ENCODE results near the gene SORL1. TPM values are rescaled to one million over a fixed set of nuclear protein-coding genes. Genes with fewer than 3 reads are reported as not detected.

Gene SORL1
- polyA plus RNA-seq, 1 donor from 2014 or later, result 6.5 TPM

DNA sequence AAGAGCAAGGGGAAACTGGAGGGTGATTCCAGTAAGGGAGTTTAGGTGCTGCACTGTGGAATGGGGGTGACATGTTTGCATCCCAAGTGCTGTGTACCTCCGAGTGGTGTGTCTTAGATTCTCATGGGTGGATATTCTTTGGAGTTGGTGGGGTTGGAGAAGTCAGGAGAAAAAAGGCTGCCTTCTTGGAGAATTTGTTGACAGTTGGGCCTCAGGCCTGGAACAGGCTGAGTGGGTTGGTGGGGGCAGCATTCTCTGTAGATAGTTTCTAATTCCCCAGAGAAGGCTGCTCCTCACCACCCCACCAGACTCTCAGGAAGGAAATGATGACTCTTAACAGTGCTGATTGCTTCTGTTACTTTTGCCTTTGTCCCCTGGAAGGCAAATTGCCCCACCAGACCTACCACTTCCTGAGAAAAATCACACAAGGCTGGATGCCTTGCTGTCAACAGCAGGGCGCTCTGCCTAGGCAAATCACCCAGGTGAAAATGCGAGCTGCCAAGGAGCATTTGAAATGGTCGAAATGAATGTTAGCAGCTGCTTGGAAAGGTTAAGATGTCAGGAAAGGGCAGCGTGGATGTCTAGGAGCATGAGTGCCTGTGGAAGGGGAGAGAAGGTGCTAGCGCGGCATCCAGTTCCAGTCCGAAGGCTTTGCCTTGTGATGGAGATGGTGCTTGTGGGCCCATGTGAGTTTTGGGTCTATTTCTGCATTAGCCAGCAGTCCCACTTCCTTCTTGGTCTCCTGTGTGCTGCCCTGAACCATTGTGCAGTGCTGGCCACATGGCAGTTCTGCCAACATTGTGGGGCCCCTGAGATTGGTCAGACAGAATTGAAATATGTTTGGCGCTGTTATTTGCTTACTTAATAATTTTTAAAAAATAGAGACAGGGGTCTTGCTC lies 30.4 kb downstream of the SORL1 start:
- Histone ChIP-seq H3K9ac (ENCODE audit: low read length) (no peak overlapping the region), H3K4me2 (ENCODE audit: low read length) (no peak overlapping the region), H3K4me3 (ENCODE audit: low read length) (no peak overlapping the region), H3F3A (ENCODE audit: insufficient read depth, low read length, poor library complexity, severe bottlenecking) (no peaks in the 10 kb centered on the region), H3K9me2 (ENCODE audit: insufficient read depth, low read length) (no peaks in the 10 kb centered on the region), H4K20me1 (ENCODE audit: insufficient read depth) (no peaks in the 10 kb centered on the region), H3K79me2 (replicated peaks; ENCODE audit: insufficient read depth, low read length) (no peaks in the 10 kb centered on the region), H2AFZ (ENCODE audit: low read depth, low read length) (no peak overlapping the region), H3K9me3 (ENCODE audit: low read length) (no peaks in the 10 kb centered on the region), H3K27me3 (ENCODE audit: insufficient read depth, low read depth, low read length) (no peaks in the 10 kb centered on the region), H3K36me3 (ENCODE audit: insufficient read depth, low read length) (no peaks in the 10 kb centered on the region), H3K27ac (ENCODE audit: low read length) (no peak overlapping the region)
- no peak for TF ChIP-seq MXI1 (conservative IDR thresholded peaks at IDR 0.05; ENCODE audit: poor library complexity, severe bottlenecking)
- TF ChIP-seq POLR2AphosphoS5 (IDR thresholded peaks at IDR 0.05), result no peak
- TF ChIP-seq, protein P1, sequence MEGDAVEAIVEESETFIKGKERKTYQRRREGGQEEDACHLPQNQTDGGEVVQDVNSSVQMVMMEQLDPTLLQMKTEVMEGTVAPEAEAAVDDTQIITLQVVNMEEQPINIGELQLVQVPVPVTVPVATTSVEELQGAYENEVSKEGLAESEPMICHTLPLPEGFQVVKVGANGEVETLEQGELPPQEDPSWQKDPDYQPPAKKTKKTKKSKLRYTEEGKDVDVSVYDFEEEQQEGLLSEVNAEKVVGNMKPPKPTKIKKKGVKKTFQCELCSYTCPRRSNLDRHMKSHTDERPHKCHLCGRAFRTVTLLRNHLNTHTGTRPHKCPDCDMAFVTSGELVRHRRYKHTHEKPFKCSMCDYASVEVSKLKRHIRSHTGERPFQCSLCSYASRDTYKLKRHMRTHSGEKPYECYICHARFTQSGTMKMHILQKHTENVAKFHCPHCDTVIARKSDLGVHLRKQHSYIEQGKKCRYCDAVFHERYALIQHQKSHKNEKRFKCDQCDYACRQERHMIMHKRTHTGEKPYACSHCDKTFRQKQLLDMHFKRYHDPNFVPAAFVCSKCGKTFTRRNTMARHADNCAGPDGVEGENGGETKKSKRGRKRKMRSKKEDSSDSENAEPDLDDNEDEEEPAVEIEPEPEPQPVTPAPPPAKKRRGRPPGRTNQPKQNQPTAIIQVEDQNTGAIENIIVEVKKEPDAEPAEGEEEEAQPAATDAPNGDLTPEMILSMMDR (IDR thresholded peaks at IDR 0.05; ENCODE audit: poor library complexity, severe bottlenecking), result no peak
- no peak for TF ChIP-seq EP300 (conservative IDR thresholded peaks at IDR 0.05; ENCODE audit: poor library complexity, severe bottlenecking)

DNA sequence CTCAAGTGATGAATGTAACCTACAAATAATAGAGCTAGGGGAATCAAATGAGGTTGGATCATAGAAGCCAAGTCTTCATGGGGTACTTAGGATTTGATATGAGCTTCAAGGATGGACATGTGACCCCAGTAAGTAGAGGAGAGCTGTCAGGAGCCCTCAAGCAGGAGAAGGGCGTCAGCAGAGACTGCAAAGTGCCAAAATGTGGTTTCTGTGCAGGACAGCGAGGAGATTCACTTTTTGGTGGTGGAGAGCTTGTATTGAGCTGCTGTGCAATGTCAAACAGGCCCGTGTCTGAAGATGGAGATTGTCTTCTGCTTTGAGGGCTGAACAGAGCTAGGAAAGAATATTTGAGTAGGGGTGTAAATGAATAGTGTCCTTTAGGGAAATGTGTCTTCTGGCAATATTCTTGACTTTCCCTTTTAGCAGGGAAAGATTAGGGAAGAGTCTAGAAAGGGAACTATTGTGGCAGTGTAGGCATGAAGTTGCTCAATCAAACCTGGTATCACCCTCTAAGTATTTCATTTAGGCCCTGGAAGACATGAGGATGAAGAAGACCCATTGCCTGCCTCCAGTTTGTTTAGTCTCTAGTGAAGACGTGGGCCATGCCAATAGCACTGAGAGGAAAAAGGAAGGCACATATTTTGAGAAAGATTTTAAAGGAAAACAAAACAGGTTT lies 31.8 kb downstream of the SORL1 start:
- Histone ChIP-seq H2AFZ (ENCODE audit: low read depth, low read length) (no peak overlapping the region), H3K27me3 (ENCODE audit: insufficient read depth, low read depth, low read length) (no peaks in the 10 kb centered on the region), H4K20me1 (ENCODE audit: insufficient read depth) (no peaks in the 10 kb centered on the region), H3K9me3 (ENCODE audit: low read length) (no peaks in the 10 kb centered on the region), H3K4me2 (ENCODE audit: low read length) (no peak overlapping the region), H3K9me2 (ENCODE audit: insufficient read depth, low read length) (no peaks in the 10 kb centered on the region), H3K27ac (ENCODE audit: low read length) (no peak overlapping the region), H3K4me3 (ENCODE audit: low read length) (no peak overlapping the region), H3K79me2 (replicated peaks; ENCODE audit: insufficient read depth, low read length) (no peaks in the 10 kb centered on the region), H3F3A (ENCODE audit: insufficient read depth, low read length, poor library complexity, severe bottlenecking) (no peaks in the 10 kb centered on the region), H3K9ac (ENCODE audit: low read length) (no peak overlapping the region), H3K36me3 (ENCODE audit: insufficient read depth, low read length) (no peaks in the 10 kb centered on the region)
- no peak for TF ChIP-seq RAD21 (conservative IDR thresholded peaks at IDR 0.05)
- TF ChIP-seq SMC3 (conservative IDR thresholded peaks at IDR 0.05; ENCODE audit: poor library complexity), result no peak
- TF ChIP-seq MXI1 (conservative IDR thresholded peaks at IDR 0.05; ENCODE audit: poor library complexity, severe bottlenecking), result no peak
- no peak for TF ChIP-seq EZH2 (IDR thresholded peaks at IDR 0.05; ENCODE audit: borderline replicate concordance, insufficient read depth, low read length, poor library complexity, severe bottlenecking)
- no peak for TF ChIP-seq TAF1 (IDR thresholded peaks at IDR 0.05; ENCODE audit: low read depth)
- TF ChIP-seq, protein P1 (IDR thresholded peaks at IDR 0.05; ENCODE audit: poor library complexity, severe bottlenecking), result no peak
- TF ChIP-seq, protein P2, sequence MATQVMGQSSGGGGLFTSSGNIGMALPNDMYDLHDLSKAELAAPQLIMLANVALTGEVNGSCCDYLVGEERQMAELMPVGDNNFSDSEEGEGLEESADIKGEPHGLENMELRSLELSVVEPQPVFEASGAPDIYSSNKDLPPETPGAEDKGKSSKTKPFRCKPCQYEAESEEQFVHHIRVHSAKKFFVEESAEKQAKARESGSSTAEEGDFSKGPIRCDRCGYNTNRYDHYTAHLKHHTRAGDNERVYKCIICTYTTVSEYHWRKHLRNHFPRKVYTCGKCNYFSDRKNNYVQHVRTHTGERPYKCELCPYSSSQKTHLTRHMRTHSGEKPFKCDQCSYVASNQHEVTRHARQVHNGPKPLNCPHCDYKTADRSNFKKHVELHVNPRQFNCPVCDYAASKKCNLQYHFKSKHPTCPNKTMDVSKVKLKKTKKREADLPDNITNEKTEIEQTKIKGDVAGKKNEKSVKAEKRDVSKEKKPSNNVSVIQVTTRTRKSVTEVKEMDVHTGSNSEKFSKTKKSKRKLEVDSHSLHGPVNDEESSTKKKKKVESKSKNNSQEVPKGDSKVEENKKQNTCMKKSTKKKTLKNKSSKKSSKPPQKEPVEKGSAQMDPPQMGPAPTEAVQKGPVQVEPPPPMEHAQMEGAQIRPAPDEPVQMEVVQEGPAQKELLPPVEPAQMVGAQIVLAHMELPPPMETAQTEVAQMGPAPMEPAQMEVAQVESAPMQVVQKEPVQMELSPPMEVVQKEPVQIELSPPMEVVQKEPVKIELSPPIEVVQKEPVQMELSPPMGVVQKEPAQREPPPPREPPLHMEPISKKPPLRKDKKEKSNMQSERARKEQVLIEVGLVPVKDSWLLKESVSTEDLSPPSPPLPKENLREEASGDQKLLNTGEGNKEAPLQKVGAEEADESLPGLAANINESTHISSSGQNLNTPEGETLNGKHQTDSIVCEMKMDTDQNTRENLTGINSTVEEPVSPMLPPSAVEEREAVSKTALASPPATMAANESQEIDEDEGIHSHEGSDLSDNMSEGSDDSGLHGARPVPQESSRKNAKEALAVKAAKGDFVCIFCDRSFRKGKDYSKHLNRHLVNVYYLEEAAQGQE (IDR thresholded peaks at IDR 0.05; ENCODE audit: borderline replicate concordance), result no peak
- no peak for TF ChIP-seq EP300 (conservative IDR thresholded peaks at IDR 0.05; ENCODE audit: poor library complexity, severe bottlenecking)
- no peak for TF ChIP-seq POLR2AphosphoS5 (IDR thresholded peaks at IDR 0.05)

Measured in neural cell (in vitro differentiated cells).